ENCODE data around the gene PWP1. TPM values are rescaled to one million over a fixed set of nuclear protein-coding genes. Genes with fewer than 3 reads are reported as not detected.

PWP1 gene
- total and polyA plus RNA-seq, 2 of the 4 experiments (the other 2 are of a cell fraction) = 143 to 179 TPM

GRCh38 chr12:107731366-107731765 is 45.8 kb downstream of the PWP1 start:
- H3K9ac ChIP-seq (ENCODE audit: low read depth, low read length) = no peak overlapping the region
- H4K8ac ChIP-seq (ENCODE audit: low read depth in 2 of 2, low read length in 2 of 2) = no peak overlapping the region
- no peak overlapping the region for H3K27ac ChIP-seq (ENCODE audit: insufficient read depth, low read length)
- H3K56ac ChIP-seq (ENCODE audit: extremely low read depth, insufficient read depth, low read length) = no peak overlapping the region
- H3K79me1 ChIP-seq (ENCODE audit: low read depth in 1 of 2, low read length in 2 of 2) = peaks cover 0 to 4% of the 10 kb centered on the region in 2 experiments; a peak in 2 of 4 replicates
- no peak overlapping the region for H2BK5ac ChIP-seq (ENCODE audit: low read depth, low read length, poor library complexity, severe bottlenecking)
- H3K4me1 ChIP-seq (ENCODE audit: control insufficient read depth, insufficient read depth, low read length) = no peaks in the 10 kb centered on the region
- no peak overlapping the region for H3K4ac ChIP-seq (ENCODE audit: low read depth, low read length)
- POLR2A ChIA-PET (ENCODE audit: unreplicated experiment) = no interaction called here
- ATAC-seq (ENCODE audit: low read depth) (peak; percentile 40), DNase-seq (no peak)
- intact Hi-C loops (cut with micrococcal nuclease) = no loop called here
- CTCF ChIA-PET = no interaction called here
- in situ Hi-C loops (cut with MboI; ENCODE audit: low sequenced_read_pairs) = no loop called here
- no peak overlapping the region for H3K4me2 ChIP-seq (ENCODE audit: low read depth, low read length)
- no peak overlapping the region for H3K14ac ChIP-seq (replicated peaks; ENCODE audit: low read depth, low read length)
- peaks cover 2% of the 10 kb centered on the region; the same call in 1 of the 2 replicates for H3K9me1 ChIP-seq (ENCODE audit: insufficient read depth, low read length)
- no peaks in the 10 kb centered on the region for H3K9me3 ChIP-seq (ENCODE audit: control insufficient read depth, insufficient read depth, low read length)
- no TSS peak for BruUV-seq (replicated peaks)
- dilution Hi-C loops (cut with HindIII; ENCODE audit: low sequenced_read_pairs, unreplicated experiment) = no loop called here
- no peak overlapping the region for H4K91ac ChIP-seq (ENCODE audit: insufficient read depth, low read depth, low read length)
- H3K4me3 ChIP-seq (ENCODE audit: insufficient read depth, low read depth, low read length) = no peak overlapping the region
- H3K23ac ChIP-seq (ENCODE audit: low read depth, low read length) = no peak overlapping the region
- H3K18ac ChIP-seq (ENCODE audit: low read depth, low read length) = no peak overlapping the region
- no peak overlapping the region for H4K5ac ChIP-seq (ENCODE audit: low read depth, low read length)
- H3K36me3 ChIP-seq (ENCODE audit: control insufficient read depth, insufficient read depth, low read length) = peaks cover 17% of the 10 kb centered on the region
- no CpG with 5 or more reads among the region's 4 CpGs for WGBS, 2 experiments (ENCODE audit: extremely low coverage in 2 of 2, insufficient read length in 1 of 2)
- no peak overlapping the region for H2BK20ac ChIP-seq (ENCODE audit: low read depth, low read length)
- H4K20me1 ChIP-seq (ENCODE audit: insufficient read depth, low read length) = 0 out of 2 replicates have a peak, but pooled peaks cover 4% of the 10 kb centered on the region
- no peaks in the 10 kb centered on the region for H3K27me3 ChIP-seq (ENCODE audit: control insufficient read depth, insufficient read depth, low read length)
- no peak overlapping the region for H2BK120ac ChIP-seq (ENCODE audit: low read depth, low read length)
- no peak overlapping the region for H2AK5ac ChIP-seq (ENCODE audit: low read depth, low read length)
- TF ChIP-seq RFX5 (IDR thresholded peaks at IDR 0.05; ENCODE audit: low read depth, low read length) (no peak), SMC3 (IDR thresholded peaks at IDR 0.05; ENCODE audit: low read depth, low read length) (no peak), ELK1 (IDR thresholded peaks at IDR 0.05; ENCODE audit: borderline replicate concordance, low read depth, low read length) (no peak), BHLHE40 (IDR thresholded peaks at IDR 0.05; ENCODE audit: low read depth, low read length) (no peak), MAFK (IDR thresholded peaks at IDR 0.05; ENCODE audit: low read depth, low read length) (no peak), USF2 (IDR thresholded peaks at IDR 0.05; ENCODE audit: low read depth, low read length) (no peak), CHD1 (IDR thresholded peaks at IDR 0.05; ENCODE audit: low read depth, low read length) (no peak), RAD21 (IDR thresholded peaks at IDR 0.05; ENCODE audit: low read length) (no peak), NFE2L2 (IDR thresholded peaks at IDR 0.05; ENCODE audit: low read depth, low read length) (no peak), MXI1 (IDR thresholded peaks at IDR 0.05; ENCODE audit: borderline replicate concordance, low read depth, low read length) (no peak), FOS (IDR thresholded peaks at IDR 0.05; ENCODE audit: low read depth, low read length) (no peak), POLR2A (IDR thresholded peaks at IDR 0.05; ENCODE audit: low read depth, low read length) (no peak), RCOR1 (IDR thresholded peaks at IDR 0.05; ENCODE audit: insufficient replicate concordance, low read length) (no peak), MAZ (IDR thresholded peaks at IDR 0.05; ENCODE audit: borderline replicate concordance, low read depth, low read length) (no peak), CEBPB (IDR thresholded peaks at IDR 0.05; ENCODE audit: low read depth, low read length) (no peak), CTCF (conservative IDR thresholded peaks at IDR 0.05; ENCODE audit: low read depth, low read length) (no peak)
- H2BK15ac ChIP-seq (ENCODE audit: low read depth, low read length) = no peak overlapping the region
- H2AK9ac ChIP-seq (replicated peaks; ENCODE audit: low read depth, low read length, poor library complexity) = no peak overlapping the region
- no peak overlapping the region for H2AFZ ChIP-seq (replicated peaks; ENCODE audit: low read length, poor library complexity)

Data from IMR-90 (cell line).